ENCODE results near the gene CECR2. TPM values are rescaled to one million over a fixed set of nuclear protein-coding genes. Genes with fewer than 3 reads are reported as not detected.

CECR2 gene
- total RNA-seq, 2 donors from 2014 or later: 0.30 to 0.40 TPM

DNA sequence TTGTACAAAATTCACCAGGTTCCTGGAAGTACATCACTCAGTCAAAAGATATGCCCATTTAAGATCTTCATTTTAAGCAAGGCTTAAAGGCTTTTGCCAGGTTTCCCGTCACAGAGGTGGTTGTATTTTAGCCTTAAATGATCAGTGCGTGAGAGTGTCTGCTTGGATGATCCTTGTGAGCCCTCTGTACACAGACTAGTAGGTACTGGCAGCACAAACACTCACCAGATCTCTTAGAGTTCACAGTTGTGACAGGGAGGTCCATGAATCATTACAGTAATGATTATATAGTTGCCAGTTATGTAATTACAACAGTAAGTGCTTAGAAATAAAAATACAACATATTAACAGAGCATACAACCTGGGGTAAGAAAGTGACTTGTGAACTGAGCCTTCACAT is 109.9 kb downstream of the CECR2 start:
- H3K9me3 ChIP-seq: no peaks in the 10 kb centered on the region

DNA sequence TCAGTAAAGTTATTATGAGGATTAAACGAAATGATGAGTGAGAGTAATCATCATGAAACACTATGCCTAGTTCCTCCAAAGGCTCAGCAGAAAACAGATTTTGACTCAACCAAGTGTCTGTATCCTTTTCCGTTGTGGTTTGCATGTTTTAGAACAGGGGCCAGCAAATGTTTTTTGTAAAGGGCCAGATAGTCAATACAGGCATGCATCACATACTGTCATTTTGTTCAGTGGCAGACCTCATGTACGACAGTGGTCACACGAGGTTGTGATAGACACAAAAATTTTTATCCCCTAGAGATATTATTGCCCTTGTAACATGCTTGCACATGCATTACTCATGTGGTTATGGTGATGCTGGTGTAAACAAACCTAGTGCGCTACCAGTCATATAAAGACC is 112.2 kb downstream of the CECR2 start:
- Histone ChIP-seq H3K36me3 (no peaks in the 10 kb centered on the region), H3K27ac (no peak overlapping the region), H3K4me1 (no peaks in the 10 kb centered on the region), H3K9ac (ENCODE audit: low read depth in 2 of 2, low read length in 2 of 2) (no peak overlapping the region), H3K9me3 (no peaks in the 10 kb centered on the region), H3K4me3 (no peak overlapping the region), H3K27me3 (no peaks in the 10 kb centered on the region)
- intact Hi-C loops (cut with DNase I): no loop called here
- TF ChIP-seq, protein P1, sequence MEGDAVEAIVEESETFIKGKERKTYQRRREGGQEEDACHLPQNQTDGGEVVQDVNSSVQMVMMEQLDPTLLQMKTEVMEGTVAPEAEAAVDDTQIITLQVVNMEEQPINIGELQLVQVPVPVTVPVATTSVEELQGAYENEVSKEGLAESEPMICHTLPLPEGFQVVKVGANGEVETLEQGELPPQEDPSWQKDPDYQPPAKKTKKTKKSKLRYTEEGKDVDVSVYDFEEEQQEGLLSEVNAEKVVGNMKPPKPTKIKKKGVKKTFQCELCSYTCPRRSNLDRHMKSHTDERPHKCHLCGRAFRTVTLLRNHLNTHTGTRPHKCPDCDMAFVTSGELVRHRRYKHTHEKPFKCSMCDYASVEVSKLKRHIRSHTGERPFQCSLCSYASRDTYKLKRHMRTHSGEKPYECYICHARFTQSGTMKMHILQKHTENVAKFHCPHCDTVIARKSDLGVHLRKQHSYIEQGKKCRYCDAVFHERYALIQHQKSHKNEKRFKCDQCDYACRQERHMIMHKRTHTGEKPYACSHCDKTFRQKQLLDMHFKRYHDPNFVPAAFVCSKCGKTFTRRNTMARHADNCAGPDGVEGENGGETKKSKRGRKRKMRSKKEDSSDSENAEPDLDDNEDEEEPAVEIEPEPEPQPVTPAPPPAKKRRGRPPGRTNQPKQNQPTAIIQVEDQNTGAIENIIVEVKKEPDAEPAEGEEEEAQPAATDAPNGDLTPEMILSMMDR (IDR thresholded peaks at IDR 0.05): no peak
- DNase-seq: no peak

More for the DNA sequence above, 109.9 kb downstream of the CECR2 start:
- TF ChIP-seq, protein P1 (IDR thresholded peaks at IDR 0.05): no peak
- intact Hi-C loops (cut with DNase I): no loop called here
- Histone ChIP-seq H3K4me1 (no peaks in the 10 kb centered on the region), H3K4me3 (no peak overlapping the region), H3K27me3 (no peaks in the 10 kb centered on the region), H3K27ac (no peak overlapping the region), H3K9ac (ENCODE audit: low read depth in 2 of 2, low read length in 2 of 2) (no peak overlapping the region), H3K36me3 (no peaks in the 10 kb centered on the region)
- DNase-seq: no peak

DNA sequence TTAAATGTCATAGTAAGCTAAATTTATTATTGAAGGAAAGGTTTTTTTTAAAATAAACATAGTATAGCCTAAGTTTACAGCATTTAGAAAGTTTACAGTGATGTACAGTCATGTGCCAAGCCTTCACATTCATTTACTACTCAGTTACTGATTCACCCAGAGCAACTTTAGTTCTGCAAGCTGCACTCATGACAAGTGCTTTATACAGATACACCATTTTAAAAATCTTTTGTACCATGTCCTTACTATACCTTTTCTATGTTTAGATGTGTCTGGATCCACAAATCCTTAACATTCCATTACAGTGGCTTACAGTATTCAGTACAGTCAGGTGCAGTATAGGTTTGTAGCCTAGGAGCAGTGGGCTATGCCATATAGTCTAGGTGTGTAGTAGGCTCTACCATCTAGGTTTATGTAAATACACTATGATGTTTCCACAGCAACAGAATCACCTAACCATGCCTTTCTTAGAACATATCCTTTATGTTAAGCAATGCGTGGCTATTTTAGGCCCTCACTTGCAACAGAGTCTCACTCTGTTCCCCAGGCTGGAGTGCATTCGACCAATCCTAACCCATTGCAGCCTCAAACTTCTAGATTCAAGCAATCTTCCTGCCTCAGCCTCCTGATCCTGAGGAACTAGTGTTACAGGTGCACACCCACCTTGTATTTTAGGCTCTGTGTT is 114.6 kb downstream of the CECR2 start:
- intact Hi-C loops (cut with DNase I): no loop called here
- H3K9me3 ChIP-seq: no peaks in the 10 kb centered on the region
- no peaks in the 10 kb centered on the region for H3K36me3 ChIP-seq
- no peaks in the 10 kb centered on the region for H3K4me1 ChIP-seq
- no peaks in the 10 kb centered on the region for H3K27me3 ChIP-seq
- DNase-seq: no peak
- H3K9ac ChIP-seq (ENCODE audit: low read depth in 2 of 2, low read length in 2 of 2): no peak overlapping the region
- TF ChIP-seq, protein P1 (IDR thresholded peaks at IDR 0.05): no peak
- H3K4me3 ChIP-seq: no peak overlapping the region
- no peak overlapping the region for H3K27ac ChIP-seq

DNA sequence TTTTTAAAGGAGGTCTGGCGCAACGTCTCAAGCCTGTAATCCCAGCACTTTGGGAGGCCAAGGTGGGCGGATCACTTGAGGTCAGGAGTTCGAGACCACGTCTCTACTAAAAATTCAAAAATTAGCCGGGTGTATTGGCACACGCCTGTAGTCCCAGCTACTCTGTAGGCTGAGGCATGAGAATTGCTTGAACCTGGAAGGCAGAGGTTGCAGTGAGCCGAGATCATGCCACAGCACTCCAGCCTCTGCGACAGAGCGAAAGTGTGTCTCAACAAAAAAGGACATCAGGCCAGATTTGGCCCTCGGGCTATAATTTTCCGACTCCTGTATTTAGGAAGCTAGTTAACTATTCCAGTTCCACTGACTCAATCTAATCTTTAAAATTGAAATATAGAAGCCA is 115.3 kb downstream of the CECR2 start:
- H3K36me3 ChIP-seq: no peaks in the 10 kb centered on the region
- intact Hi-C loops (cut with DNase I): no loop called here
- no peak overlapping the region for H3K27ac ChIP-seq
- H3K9ac ChIP-seq (ENCODE audit: low read depth in 2 of 2, low read length in 2 of 2): no peak overlapping the region
- TF ChIP-seq, protein P1 (IDR thresholded peaks at IDR 0.05): no peak
- H3K27me3 ChIP-seq: no peaks in the 10 kb centered on the region
- no peak for DNase-seq
- H3K4me3 ChIP-seq: no peak overlapping the region
- no peaks in the 10 kb centered on the region for H3K9me3 ChIP-seq
- H3K4me1 ChIP-seq: no peaks in the 10 kb centered on the region

DNA sequence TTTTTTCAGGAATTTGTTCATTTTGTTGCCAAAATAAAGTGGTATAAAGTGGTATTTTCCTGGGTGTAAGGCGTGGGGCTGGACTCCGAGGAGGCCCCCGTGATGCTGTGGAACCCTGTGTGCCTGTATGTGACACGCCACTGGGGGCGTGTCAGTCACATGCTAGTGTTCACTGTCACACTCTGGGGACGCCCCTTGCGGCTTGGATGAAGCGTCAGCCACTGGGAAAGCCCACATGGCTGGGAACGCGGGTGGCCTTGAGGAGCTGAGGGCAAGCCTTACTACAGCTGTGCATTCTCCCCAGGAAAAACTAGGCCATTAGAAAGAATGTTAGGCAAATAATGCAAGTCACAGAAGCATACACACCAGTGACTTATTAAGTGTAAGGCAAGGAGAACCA is 117.1 kb downstream of the CECR2 start:
- H3K27ac ChIP-seq: no peak overlapping the region
- TF ChIP-seq, protein P1 (IDR thresholded peaks at IDR 0.05): no peak
- intact Hi-C loops (cut with DNase I): no loop called here
- no peaks in the 10 kb centered on the region for H3K9me3 ChIP-seq
- no peaks in the 10 kb centered on the region for H3K27me3 ChIP-seq
- H3K4me1 ChIP-seq: no peaks in the 10 kb centered on the region
- DNase-seq: no peak
- no peak overlapping the region for H3K9ac ChIP-seq (ENCODE audit: low read depth in 2 of 2, low read length in 2 of 2)
- no peaks in the 10 kb centered on the region for H3K36me3 ChIP-seq
- no peak overlapping the region for H3K4me3 ChIP-seq
